HG02588 (cell line): ENCODE data around the gene ARHGAP22.

ENCODE experiments used
- ATAC-seq: cut with Tn5 transposase; IDR thresholded peaks from one replicate; pipeline ENCODE4 v1.9.1; 2021; ENCODE audit warnings: mild to moderate bottlenecking, moderate library complexity; ENCODE audit not compliant: unreplicated experiment

Gene ARHGAP22

GRCh38 chr10:48535416-48536155 is 69.3 kb downstream of the ARHGAP22 start:
- no peak for ATAC-seq

GRCh38 chr10:48533951-48534720 is 70.7 kb downstream of the ARHGAP22 start:
- no peak for ATAC-seq

DNA sequence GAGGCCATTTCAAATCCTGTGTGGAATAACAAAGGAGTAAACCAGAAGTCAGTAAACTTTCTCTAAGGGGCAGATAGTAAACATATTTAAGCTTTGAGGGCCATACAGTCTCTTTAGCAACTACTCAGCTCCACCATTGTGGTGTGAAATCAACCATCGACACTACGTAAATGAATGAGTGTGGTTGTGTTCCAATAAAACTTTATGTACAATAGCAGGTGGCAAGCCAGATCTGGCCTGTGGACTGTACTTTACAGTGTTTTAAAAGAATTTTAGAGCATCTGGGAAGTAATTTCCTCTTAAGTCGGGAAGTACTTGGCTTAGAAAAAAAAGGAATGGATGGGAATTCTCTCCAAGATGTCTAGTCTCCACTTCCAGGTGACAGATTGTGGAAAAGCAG is 71.3 kb downstream of the ARHGAP22 start:
- no peak for ATAC-seq

- ATAC-seq: no peak
Observed at GRCh38 chr10:48531486-48531885, 73.4 kb downstream of the ARHGAP22 start.

DNA sequence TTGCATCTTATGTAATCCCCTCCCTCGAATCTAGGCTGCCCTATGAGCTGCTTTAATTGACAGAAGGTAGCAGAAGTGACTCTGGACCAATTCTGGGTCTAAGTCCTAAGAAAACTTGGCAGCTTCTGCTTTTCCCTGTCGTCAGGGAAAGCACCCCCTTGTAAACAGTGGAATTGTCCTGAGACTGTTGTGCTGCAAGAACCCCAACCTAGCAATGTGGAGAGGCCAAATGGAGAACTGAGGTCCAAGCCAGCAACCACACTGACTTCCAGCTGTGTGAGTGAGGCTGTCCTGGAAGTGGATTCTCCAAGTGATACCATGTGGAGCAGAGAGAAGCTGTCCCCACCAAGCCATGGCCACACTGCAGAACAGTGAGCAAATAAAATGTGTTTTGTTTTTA is 75.5 kb downstream of the ARHGAP22 start:
- no peak for ATAC-seq

GRCh38 chr10:48527756-48528155 is 77.1 kb downstream of the ARHGAP22 start:
- ATAC-seq: no peak

DNA sequence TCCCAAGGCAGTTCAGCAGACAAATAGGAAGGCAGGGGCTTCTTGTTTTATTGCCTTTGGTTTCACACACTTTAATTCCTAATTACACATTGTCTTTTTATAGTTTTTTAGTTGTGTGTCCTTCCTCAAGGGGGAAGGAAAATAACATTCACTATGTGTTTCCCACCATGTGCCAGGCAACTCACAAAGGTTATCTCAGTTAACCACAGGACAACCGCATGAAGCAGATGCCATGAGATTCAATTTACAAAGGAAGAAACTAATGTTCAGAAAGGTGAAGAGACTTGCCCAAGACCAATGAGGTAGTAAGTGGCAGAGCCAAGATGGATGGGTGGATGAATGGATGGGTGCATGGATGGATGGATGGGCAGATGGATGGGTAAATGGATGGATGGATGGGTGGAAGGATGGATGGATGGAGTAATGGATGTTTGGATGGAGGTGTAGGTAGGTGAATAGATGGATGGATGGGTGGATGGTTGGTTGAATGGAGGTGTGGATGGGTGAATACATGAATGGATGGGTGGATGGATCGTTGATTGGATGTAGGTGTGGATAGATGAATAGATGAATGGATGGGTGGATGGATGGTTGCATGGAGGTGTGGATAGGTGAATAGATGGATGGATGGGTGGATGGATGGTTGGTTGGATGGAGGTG is 77.9 kb downstream of the ARHGAP22 start:
- no peak for ATAC-seq

DNA sequence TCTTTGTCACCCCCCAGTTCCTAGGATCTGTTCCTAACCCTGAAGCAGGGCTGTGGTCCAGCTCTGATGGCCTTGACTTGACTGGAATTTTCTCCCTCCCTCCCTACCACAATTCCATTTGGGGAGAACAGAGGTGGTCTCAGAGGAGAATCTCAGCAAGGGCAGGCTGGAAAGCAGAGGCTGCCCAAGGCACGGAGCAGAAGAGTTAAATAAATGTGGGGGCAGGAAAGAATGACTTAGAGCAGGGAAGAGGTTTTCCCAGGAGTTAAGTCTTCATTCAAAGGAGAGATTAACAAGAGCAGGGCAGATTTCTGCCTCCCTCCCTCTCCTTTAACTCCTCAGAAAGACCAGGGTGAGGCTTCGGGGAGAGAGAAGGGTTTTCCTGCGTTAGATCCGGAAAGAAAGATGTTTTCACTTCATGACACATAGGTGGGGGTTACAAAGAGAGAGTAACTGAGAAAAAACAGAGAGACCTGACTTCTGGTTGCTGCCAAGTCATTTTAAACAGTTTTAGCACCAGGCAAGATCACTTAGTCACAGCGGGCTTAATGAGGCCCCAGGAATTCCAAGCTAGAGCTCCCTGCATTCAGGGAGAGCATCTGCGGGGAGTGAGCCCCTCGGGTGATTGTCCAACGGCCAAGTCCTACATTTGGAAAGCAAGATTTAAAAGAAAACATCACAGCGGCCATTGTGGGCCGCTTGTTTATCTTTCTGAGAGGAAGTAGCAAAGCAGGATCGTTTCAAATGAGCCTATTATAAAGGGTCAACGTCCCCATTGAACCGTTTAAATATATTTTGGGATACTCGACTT is 78.7 kb downstream of the ARHGAP22 start:
- ATAC-seq: no peak

GRCh38 chr10:48525113-48525512 is 79.8 kb downstream of the ARHGAP22 start:
- ATAC-seq: no peak

DNA sequence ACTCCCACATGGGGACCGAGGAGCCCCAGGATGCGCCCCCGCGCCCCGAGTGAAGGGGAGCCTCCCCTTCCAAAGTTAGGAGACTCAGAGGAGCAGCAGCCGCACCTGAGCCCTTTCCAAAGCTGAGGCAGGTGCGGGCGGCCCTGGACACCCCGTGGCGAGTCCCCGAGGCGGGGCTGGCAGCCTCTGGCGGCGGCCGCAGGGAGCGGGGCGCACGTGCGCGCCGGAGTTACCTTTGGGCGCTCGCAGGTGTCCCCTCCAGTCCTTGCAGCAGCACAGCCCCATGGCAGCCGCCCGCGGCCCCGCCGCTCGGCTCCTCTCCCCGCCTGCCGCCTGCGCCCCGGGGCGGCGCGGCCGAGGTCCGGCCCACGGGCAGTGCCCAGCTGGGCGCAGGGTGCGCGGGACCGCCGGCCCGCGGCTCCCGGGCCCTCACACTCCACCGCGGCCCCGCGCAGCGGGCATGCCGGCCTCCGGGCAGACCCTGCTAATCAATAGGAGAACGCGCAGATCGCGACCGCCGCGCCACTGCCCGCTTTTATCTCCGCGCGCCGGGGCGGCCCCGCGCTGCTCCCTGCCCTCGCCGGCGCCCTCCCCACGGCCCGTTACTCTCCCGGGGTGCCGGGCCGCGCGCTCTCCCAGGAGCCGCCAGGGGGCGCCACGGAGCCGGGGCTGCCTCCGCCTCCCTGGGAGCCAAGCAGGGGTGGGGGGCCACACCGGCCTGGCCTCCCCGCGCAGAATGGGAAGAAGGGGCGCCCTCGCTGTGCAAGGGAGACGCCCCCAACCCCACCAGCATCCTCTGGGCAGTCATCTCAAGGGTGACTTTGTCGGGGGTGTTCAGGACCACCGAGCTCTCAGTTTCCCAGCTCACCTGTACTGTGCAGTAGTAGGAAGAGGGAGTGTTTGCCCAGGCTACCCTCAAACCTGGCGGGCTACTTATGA is 80.8 kb downstream of the ARHGAP22 start:
- no peak for ATAC-seq

GRCh38 chr10:48523212-48523819 is 81.6 kb downstream of the ARHGAP22 start:
- no peak for ATAC-seq

DNA sequence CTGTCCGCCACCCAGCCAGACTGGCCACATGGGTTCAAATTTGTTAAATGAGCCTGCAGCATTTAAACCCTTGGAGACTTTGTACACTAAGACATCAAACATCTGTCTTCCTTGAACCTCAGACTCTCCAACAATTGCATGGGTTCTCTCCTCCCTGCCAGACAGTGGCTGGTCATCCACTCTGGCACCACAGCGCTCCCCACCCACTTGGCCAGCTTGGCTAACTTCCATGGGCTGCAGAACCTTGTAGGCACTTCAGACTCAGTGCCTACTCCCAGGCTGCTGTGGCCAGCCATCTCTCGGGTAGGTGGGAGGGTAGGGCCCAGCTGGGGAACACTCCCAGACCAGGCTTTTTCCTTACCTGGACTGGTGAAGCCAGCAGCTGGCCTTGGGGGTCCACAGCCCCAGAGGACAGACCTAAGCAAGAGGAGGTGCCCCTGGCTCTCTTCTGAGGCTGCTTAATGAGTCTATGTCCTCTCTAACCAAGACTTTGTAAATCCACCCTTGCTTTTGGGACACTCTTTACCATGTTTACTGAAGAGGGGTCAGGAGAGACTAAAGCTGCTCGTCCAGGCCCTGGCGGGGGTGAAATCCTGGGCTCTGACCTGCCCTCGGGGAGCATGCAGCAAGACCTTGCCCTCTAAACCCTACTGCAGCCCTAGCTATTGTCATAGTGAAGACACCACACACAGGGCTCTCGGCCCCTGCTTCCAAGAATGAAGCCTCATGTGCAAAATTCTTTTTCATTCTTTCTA is 82.7 kb downstream of the ARHGAP22 start:
- ATAC-seq: no peak

DNA sequence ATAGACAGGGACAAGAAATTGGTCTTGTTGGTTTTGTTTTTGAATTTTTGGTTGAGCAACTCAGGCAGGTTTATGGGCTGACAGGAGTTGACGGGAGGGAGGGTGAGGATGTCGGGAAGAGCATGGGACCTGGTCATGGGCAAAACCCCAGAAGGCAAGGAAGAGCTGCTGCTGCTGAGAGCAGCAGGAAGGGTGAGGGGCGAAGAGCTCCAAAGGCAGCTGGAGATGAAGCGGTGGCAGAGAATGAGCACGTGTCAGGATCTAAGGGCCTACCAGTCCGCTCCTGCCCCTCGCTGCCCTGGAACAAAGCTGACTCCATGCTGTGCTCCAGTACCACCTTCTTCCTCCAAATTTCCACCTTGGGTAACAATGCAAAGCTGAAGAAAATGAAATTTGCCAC is 84.3 kb downstream of the ARHGAP22 start:
- ATAC-seq: no peak

DNA sequence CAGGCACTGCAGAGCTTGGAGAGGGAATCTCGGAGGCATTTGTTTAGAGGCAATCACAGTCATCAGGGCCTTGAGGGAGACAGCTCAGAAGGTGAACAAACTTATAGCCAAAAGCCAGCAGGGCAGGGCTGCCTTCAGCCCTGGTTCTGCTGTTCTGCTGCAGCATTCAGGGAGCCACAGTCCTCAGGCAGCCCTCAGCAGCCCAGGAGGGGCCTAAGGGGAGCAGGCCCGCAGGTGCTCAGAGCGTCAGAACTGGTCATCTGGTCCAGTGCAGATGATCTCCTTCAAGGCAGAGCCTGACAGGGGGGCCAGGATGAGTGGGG is 84.7 kb downstream of the ARHGAP22 start:
- no peak for ATAC-seq

DNA sequence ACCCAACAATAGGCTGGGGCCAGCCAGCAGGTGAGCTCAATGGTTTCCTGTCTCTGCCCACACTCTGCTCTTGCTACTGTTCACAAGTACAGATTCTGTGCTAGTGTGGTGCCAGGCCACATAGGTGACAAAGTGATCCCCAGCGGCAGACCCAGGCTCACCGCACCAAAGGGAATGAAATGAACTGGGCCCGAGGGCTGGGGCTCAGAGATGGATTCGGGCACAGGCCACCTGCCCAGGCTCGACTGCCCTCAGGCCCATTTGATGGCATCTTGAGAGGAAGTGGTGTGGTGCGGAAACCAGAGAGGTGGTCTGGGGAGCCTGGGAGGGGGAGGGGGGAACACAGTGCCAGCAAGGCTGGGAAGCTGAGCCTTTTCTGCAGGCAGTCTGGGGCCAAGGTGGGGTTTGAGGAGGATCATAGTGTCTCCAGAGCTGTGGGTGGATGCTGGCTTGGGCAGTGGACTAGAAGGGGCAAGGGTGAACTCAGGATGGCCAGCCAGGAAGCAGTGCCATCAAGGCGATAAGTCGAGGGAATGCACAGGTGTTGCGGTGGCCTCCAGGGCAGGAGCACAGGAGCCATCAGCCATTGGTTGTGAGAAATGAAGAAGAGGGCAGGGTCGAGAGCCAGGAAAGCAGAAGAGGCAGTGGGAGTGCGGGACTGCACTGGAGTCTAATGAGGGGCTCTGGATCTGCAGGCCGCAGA is 85.2 kb downstream of the ARHGAP22 start:
- ATAC-seq: no peak

- no peak for ATAC-seq
Observed at GRCh38 chr10:48518986-48519385, 85.9 kb downstream of the ARHGAP22 start.

DNA sequence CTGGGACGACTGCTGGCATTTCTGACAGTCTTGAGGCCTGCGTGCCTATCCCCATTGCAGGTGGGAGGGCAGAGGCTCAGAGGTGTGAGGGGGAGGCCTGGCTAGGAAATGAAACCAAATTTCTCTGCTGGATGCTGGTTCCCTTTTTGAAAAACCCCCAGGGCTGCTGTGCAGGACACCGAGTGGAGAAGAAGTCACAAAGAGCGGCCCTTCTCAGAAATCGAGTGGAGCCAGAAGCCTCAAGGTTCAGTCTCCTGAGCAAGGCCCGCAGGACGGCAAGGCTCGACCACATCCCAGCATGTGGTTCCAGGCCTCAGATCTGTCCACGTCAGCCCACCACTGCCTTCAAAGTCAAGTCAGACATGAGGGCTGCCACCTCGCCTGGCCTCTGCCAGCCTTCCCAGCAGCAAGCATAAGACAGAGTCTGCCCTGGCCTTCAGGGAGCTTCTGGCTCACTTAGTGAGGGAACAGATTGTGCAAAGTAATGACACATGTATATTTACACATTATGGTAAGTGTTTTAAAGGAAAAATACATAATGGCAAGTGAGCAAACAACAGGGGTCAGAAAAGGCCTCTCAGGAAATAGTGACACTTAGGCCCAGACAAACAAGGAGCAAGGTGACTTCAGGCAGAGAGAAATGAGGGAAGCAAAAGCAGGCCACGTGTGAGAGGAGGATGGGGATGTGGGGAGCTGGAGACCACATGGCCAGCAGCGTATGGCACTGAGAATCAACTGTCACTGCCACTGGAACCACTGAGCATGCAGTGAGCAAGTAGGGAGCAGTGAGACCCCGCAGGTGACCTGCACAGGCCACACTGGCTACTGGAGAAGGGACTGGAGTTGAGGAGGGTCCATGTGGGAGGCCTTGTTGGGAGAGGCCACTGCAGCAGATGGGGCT is 86.7 kb downstream of the ARHGAP22 start:
- ATAC-seq: no peak
